NCI-H2171 treated with DMSO at 0.1 percent for 48 hours (cell line): Measurements from ENCODE around the gene FER1L5.

Experiments used
- DNase-seq: peaks from one replicate; lab custom pipeline; 2025; lab: John Stamatoyannopoulos, UW

The FER1L5 gene

DNA sequence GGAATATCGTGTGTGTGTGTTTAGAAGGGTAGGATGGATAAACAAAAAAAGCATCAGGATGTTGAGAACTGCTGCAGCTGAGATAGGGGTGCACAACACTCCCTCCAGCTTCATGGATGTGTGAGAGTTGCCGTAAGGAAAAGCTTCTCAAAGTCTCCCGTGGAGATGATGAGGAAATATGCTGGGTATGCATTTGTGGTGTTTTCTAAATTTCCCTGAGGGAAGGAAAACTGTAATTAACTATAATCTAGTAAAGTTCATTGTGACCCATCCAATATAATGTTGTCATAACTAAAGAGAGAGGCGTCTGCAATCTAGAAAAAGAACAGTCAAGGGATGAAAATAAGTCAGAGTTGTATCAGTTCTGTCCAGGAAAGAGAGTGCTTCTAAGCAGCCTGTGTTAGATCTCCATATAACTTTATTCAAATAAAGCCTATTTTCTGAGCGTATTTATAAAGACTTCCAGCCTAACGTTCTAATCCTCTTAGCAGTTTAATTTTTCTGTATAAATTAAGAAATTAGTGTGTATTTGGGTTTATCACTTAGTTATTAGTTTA, 104.6 kb downstream of the FER1L5 start:
- DNase-seq, result no peak

DNA sequence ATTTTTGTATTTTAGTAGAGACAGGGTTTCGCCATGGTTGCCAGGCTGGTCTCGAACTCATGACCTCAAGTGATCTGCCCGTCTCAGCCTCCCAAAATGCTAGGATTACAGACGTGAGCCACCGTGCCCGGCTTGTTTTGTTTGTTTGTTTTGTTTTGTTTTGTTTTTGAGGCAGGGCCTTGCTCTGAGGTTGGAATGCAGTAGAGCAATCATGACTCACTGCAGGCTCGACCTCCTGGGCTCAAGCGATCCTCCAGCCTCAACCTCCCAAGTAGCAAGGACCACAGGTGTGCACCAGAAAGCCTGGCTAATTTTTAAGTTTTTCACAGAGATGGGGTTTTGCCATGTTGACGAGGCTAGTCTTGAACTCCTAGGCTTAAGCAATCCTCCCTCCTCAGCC, 109.2 kb downstream of the FER1L5 start:
- no peak for DNase-seq

DNA sequence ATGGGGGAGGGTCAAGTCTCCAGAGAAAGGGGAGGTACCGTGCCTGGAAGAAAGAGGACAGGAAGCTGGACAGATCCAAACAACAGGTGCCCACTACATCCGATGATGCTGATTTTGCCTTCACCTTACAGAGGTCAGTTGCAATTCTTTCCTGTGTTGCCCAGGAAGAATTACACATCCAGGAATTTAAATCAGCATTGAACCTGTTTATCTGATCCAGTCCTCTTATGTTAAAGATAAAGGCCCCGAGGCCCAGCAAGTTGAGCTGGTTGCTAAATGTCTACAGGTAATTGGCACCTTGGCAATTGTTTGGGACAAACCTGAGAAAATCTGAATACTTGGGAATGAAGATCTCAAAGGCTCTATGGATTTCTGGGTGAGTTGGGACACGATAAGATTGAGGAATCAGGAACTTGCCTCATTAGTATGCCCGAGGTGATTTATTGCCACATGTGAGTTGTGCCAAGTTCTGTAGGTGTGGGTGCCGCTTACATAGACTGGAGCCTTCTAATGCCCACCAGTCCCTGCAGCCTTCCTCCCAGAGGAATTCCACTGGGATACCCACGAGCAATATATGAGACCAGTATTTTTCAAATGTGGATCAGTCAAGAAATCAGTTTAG, 111.2 kb downstream of the FER1L5 start:
- no peak for DNase-seq

DNA sequence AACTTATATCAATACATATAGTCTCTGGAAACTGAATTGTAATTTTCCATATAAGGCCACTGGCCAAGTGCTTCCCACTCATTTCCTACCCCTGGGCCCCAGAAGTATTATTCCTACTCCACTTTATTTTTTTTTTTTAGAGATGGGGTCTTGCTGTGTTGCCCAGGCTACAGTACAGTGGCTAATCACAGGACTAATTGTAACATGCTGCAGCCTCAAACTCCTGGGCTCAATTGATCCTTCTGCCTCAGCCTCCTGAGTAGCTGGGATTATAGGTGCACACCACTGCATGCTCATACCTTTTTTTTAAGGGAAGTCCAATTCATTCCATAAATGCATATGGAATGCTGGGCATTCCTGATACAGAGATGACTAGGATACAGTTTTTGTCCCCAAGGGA, 111.8 kb downstream of the FER1L5 start:
- no peak for DNase-seq
